ENCODE measurements around the gene SELE. TPM values are rescaled to one million over a fixed set of nuclear protein-coding genes. Genes with fewer than 3 reads are reported as not detected.

SELE gene
- total RNA-seq, 1 experiment from 2014 or later, result not detected

DNA sequence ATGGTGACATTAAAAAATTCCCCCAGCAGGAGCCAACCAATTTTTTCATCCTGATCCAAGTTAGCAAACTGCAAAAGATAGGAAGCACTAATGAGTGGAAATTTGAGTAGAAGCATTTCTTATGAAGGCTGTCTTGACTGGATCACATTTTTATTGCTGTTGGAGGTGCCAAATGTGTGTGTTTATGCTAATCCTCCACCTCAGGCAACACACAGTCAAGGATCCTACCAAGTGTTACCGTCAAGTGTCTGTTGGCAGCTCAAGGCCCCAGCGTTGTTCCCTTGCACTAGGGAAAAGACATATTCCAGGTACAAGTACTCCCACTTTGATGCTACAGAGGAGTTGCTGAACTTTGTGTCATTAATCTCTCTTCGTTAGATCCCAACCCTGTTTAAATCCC, 42.6 kb upstream of the SELE start:
- Mint-ChIP-seq H3K4me3 (ENCODE audit: unreplicated experiment) (no peak overlapping the region), H3K4me1 (ENCODE audit: insufficient read depth, unreplicated experiment) (no peaks in the 10 kb centered on the region), H3K9me3 (ENCODE audit: unreplicated experiment) (no peaks in the 10 kb centered on the region), H3K27ac (ENCODE audit: low read depth, unreplicated experiment) (no peak overlapping the region), H3K36me3 (ENCODE audit: insufficient read depth, unreplicated experiment) (no peaks in the 10 kb centered on the region), H3K27me3 (ENCODE audit: insufficient read depth, unreplicated experiment) (no peaks in the 10 kb centered on the region)
- intact Hi-C loops (cut with micrococcal nuclease), result no loop called here
- no TSS peak for BruUV-seq (replicated peaks)
- TF ChIP-seq, protein P1, sequence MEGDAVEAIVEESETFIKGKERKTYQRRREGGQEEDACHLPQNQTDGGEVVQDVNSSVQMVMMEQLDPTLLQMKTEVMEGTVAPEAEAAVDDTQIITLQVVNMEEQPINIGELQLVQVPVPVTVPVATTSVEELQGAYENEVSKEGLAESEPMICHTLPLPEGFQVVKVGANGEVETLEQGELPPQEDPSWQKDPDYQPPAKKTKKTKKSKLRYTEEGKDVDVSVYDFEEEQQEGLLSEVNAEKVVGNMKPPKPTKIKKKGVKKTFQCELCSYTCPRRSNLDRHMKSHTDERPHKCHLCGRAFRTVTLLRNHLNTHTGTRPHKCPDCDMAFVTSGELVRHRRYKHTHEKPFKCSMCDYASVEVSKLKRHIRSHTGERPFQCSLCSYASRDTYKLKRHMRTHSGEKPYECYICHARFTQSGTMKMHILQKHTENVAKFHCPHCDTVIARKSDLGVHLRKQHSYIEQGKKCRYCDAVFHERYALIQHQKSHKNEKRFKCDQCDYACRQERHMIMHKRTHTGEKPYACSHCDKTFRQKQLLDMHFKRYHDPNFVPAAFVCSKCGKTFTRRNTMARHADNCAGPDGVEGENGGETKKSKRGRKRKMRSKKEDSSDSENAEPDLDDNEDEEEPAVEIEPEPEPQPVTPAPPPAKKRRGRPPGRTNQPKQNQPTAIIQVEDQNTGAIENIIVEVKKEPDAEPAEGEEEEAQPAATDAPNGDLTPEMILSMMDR (IDR thresholded peaks at IDR 0.05; ENCODE audit: unreplicated experiment), result no peak
- ChIA-PET POLR2A (interaction anchor here (1.8 kb wide), 1 partner anchor 18 kb away, joined by 6 read pairs; the partner anchor contains the start of gene METTL18), CTCF (interaction anchor here (0.6 kb wide), 1 partner anchor 159 kb away, joined by 4 read pairs; no protein-coding TSS in a partner anchor)
- DNase-seq (ENCODE audit: unreplicated experiment), result no peak

DNA sequence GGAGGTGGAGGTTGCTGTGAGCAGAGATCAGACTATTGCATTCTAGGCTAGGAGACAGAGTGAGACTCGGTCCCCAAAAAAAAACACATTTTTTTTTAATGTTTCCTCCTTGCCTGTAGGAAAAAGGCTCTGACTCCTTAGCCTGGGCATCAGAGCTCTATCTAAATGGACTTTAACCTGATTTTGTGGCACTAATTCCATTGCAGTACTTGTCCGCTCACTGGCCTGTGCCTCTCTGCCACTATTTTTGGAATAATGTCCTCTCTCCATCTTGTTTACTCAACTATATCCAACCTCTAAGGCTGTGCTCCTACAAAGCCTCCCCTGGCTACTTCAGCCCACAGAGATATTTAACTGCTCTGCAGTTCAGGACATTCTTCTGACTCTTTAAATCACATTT, 34.3 kb upstream of the SELE start:
- Mint-ChIP-seq H3K27ac (ENCODE audit: low read depth, unreplicated experiment) (no peak overlapping the region), H3K4me3 (ENCODE audit: unreplicated experiment) (no peak overlapping the region), H3K4me1 (ENCODE audit: insufficient read depth, unreplicated experiment) (no peaks in the 10 kb centered on the region), H3K27me3 (ENCODE audit: insufficient read depth, unreplicated experiment) (no peaks in the 10 kb centered on the region), H3K9me3 (ENCODE audit: unreplicated experiment) (no peaks in the 10 kb centered on the region), H3K36me3 (ENCODE audit: insufficient read depth, unreplicated experiment) (no peaks in the 10 kb centered on the region)
- no peak for DNase-seq (ENCODE audit: unreplicated experiment)
- intact Hi-C loops (cut with micrococcal nuclease), result no loop called here
- BruUV-seq (replicated peaks), result no TSS peak
- ChIA-PET POLR2A (no interaction called here), CTCF (no interaction called here)
- TF ChIP-seq, protein P1 (IDR thresholded peaks at IDR 0.05; ENCODE audit: unreplicated experiment), result no peak

DNA sequence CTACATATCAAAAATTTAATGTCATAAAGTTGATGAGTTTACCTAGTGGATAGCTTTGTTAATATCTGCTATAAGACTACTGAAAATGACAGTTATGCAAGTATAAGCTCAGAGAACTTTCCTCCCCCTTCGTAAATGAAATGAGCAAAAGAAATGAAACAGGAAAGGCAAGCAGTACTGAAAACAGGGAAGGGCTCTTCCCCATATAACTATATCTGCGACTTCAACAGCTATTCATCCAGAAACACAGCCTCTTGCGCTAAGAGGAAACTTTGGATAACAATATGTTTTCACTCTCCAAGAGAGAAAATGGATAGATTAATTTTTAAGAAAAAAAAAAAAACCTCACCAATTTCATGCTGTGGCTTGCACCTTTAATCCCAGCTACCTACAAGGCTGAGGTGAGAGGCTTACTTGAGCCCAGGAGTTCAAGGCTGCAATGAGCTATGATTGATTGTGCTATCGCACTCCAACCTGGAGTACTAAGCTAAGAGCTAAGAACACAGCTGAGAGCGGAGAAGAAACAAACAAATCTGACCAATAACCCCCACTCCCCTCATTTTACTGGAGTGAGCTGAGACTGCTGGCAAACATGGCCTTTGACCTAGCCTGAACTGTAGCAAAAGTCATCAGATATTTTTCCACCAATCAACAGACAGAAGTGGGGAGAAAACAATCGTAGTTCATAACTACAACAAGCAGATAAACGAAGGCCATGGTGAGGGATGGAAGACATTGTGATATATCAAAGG, 31.9 kb upstream of the SELE start:
- Mint-ChIP-seq H3K4me3 (ENCODE audit: unreplicated experiment) (no peak overlapping the region), H3K9me3 (ENCODE audit: unreplicated experiment) (no peaks in the 10 kb centered on the region), H3K27me3 (ENCODE audit: insufficient read depth, unreplicated experiment) (no peaks in the 10 kb centered on the region), H3K27ac (ENCODE audit: low read depth, unreplicated experiment) (no peak overlapping the region), H3K36me3 (ENCODE audit: insufficient read depth, unreplicated experiment) (no peaks in the 10 kb centered on the region), H3K4me1 (ENCODE audit: insufficient read depth, unreplicated experiment) (no peaks in the 10 kb centered on the region)
- no TSS peak for BruUV-seq (replicated peaks)
- POLR2A ChIA-PET, result no interaction called here
- TF ChIP-seq, protein P1 (IDR thresholded peaks at IDR 0.05; ENCODE audit: unreplicated experiment), result no peak
- CTCF ChIA-PET, result interaction anchor here (0.5 to 1.5 kb wide), 5 partner anchors 9 to 166 kb away, joined by 3 to 5 read pairs (median 3); no protein-coding TSS in a partner anchor
- intact Hi-C loops (cut with micrococcal nuclease), result no loop called here
- no peak for DNase-seq (ENCODE audit: unreplicated experiment)

DNA sequence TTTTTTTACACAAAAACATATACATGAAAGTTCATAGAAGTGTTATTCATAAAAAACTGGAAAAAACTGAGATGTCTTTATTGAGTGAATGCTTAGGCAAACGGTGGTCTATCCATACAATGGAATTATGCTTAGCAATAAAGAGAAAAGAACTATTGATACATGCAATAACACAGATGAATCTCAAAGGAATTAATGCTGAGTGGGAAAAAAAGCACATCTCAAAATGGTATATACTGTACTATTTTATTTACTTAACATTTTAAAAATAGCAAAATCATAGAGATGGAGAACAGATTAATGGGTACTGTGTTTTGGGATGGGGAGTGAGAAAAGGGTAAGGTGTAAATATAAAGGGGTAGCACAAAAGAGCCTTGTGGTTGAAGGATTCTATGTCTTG, 31.0 kb upstream of the SELE start:
- H3K27ac Mint-ChIP-seq (ENCODE audit: low read depth, unreplicated experiment), result no peak overlapping the region
- H3K36me3 Mint-ChIP-seq (ENCODE audit: insufficient read depth, unreplicated experiment), result no peaks in the 10 kb centered on the region
- CTCF ChIA-PET, result interaction anchor here (1.5 kb wide), 1 partner anchor 9 kb away, joined by 5 read pairs; no protein-coding TSS in a partner anchor
- H3K9me3 Mint-ChIP-seq (ENCODE audit: unreplicated experiment), result no peaks in the 10 kb centered on the region
- intact Hi-C loops (cut with micrococcal nuclease), result no loop called here
- H3K4me3 Mint-ChIP-seq (ENCODE audit: unreplicated experiment), result no peak overlapping the region
- BruUV-seq (replicated peaks), result no TSS peak
- H3K4me1 Mint-ChIP-seq (ENCODE audit: insufficient read depth, unreplicated experiment), result no peaks in the 10 kb centered on the region
- TF ChIP-seq, protein P1 (IDR thresholded peaks at IDR 0.05; ENCODE audit: unreplicated experiment), result no peak
- no peaks in the 10 kb centered on the region for H3K27me3 Mint-ChIP-seq (ENCODE audit: insufficient read depth, unreplicated experiment)
- no peak for DNase-seq (ENCODE audit: unreplicated experiment)
- POLR2A ChIA-PET, result no interaction called here
